NCI-H510A treated with DMSO at 0.1 percent for 48 hours (cell line): Measurements from ENCODE around the gene UNK.

Experiments
- DNase-seq: peaks from one replicate; lab custom pipeline; 2025; lab: John Stamatoyannopoulos, UW

Gene UNK

GRCh38 chr17:75874323-75875181 lies 89.9 kb downstream of the UNK start:
- no peak for DNase-seq
